CD4-positive, alpha-beta memory T cell (primary cell): ENCODE measurements around the gene SLC34A3. TPM values are rescaled to one million over a fixed set of nuclear protein-coding genes. Genes with fewer than 3 reads are reported as not detected.
A peak's percentile ranks its signal among the peaks of the same experiment; 100 is the strongest.

Experiments used
- CTCF ChIA-PET: fragments of 350-600 bp; sonication (Branson Sonifier 250); formaldehyde crosslinking; loops from one replicate; lab custom pipeline; 2021; ENCODE audit warnings: inconsistent platforms; ENCODE audit not compliant: partially characterized antibody; lab: Charles Lee
- POLR2A ChIA-PET: fragments of 350-600 bp; sonication (Branson Sonifier 250); formaldehyde crosslinking; loops from one replicate; lab custom pipeline; 2021; ENCODE audit not compliant: partially characterized antibody; lab: Charles Lee
- DNase-seq, 5 donors: peaks; one replicate each; pipeline versions ENCODE4 v3.0.0 to v3.0.0-alpha.2; 2020 to 2022; ENCODE audit warnings: mixed read lengths in 1 of 5
- H3K27ac ChIP-seq: one replicate; pipeline ENCODE4 v1.7.0; 2013; ENCODE audit warnings: low read depth, low read length
- H3K27me3 ChIP-seq: 2 replicates; pipeline ENCODE4 v1.7.0; 2013; ENCODE audit warnings: mild to moderate bottlenecking, low read length, moderate library complexity; ENCODE audit not compliant: insufficient read depth
- H3K36me3 ChIP-seq: 2 replicates; pipeline ENCODE4 v1.7.0; 2013; ENCODE audit warnings: mild to moderate bottlenecking, low read length, moderate library complexity; ENCODE audit not compliant: insufficient read depth
- H3K4me1 ChIP-seq: 2 replicates; pipeline ENCODE4 v1.7.0; 2013; ENCODE audit warnings: mild to moderate bottlenecking, low read length, moderate library complexity; ENCODE audit not compliant: insufficient read depth
- H3K4me3 ChIP-seq, 2 donors: one replicate each; pipeline ENCODE4 v1.7.0; 2013; ENCODE audit warnings: low read length in 2 of 2, mild to moderate bottlenecking in 1 of 2
- H3K9me3 ChIP-seq, 2 donors: one replicate each; pipeline ENCODE4 v1.7.0; 2013; ENCODE audit warnings: low read length in 2 of 2, control low read depth in 1 of 2; ENCODE audit not compliant: control insufficient read depth in 1 of 2
- H3K27ac Mint-ChIP-seq, 7 donors: one replicate each; pipeline ENCODE4 v1.8.0; 2020 to 2021; ENCODE audit warnings: mixed read lengths in 7 of 7, mild to moderate bottlenecking in 6 of 7, inconsistent platforms in 3 of 7, moderate library complexity in 3 of 7
- H3K27me3 Mint-ChIP-seq, 2 donors: one replicate each; pipeline ENCODE4 v1.8.0; 2020 to 2021; ENCODE audit warnings: mixed read lengths in 2 of 2
- H3K36me3 Mint-ChIP-seq, 2 donors: one replicate each; pipeline ENCODE4 v1.8.0; 2020 to 2021; ENCODE audit warnings: mixed read lengths in 2 of 2, inconsistent platforms in 1 of 2, mild to moderate bottlenecking in 1 of 2
- H3K4me1 Mint-ChIP-seq, 4 donors: one replicate each; pipeline ENCODE4 v1.8.0; 2020 to 2021; ENCODE audit warnings: mixed read lengths in 4 of 4, mild to moderate bottlenecking in 1 of 4
- H3K4me3 Mint-ChIP-seq, 8 donors: one replicate each; pipeline ENCODE4 v1.8.0; 2020 to 2021; ENCODE audit warnings: mixed read lengths in 8 of 8, mild to moderate bottlenecking in 7 of 8, moderate library complexity in 6 of 8, inconsistent platforms in 3 of 8
- H3K9me3 Mint-ChIP-seq, 8 donors: one replicate each; pipeline ENCODE4 v1.8.0; 2020 to 2021; ENCODE audit warnings: mixed read lengths in 8 of 8, mild to moderate bottlenecking in 5 of 8, inconsistent platforms in 3 of 8, moderate library complexity in 1 of 8
- intact Hi-C: fragments of 100-400 bp; cut with micrococcal nuclease; formaldehyde crosslinking; loops from one replicate; pipeline ENCODE4 v1.15.1; 2023
- polyA plus RNA-seq, 2 donors: library from polyadenylated mRNA; unstranded; fragments of 300-500 nt; fragmentation: Illumina TruSeq; gene quantifications; one replicate each; pipeline ENCODE4 v1.2.3, GENCODE V29; 2021
- total RNA-seq, 2 experiments: library from RNA; stranded (reverse); gene quantifications; one replicate each; pipeline ENCODE4 v1.2.3, GENCODE V29; 2021

Gene SLC34A3
- total and polyA plus RNA-seq, 4 experiments from 2014 or later, result not detected

DNA sequence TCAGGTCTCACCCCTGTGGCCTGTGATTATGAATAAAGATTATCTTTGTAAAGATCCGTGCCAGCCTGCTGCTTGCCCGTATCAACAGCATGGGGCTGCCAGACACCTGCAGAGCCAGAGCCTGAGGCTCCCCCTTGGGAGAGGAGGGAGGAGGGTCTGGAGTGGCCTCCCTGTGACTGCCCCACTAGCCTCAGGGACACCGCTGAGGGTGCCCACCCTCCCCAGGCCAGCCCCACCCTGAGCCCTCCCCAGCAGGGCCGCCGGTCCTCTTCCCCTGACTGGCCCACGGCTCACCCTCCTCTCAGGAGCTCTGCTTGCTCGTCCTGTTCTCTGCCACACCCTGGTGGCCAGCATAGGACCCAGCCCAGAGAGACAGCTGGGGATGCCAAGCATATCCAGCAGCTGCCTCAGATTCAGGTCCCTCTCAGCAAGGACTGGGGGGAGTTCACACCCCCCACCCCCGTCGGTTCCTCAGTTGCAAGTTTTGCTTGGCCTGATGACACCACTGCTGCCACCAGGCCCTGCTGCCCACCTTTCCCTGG lies 40.3 kb upstream of the SLC34A3 start:
- Histone ChIP-seq H3K9me3 (no peaks in the 10 kb centered on the region), H3K36me3 (peaks cover 12% of the 10 kb centered on the region), H3K27me3 (no peaks in the 10 kb centered on the region), H3K4me1 (peaks cover 41% of the 10 kb centered on the region), H3K4me3 (no peak overlapping the region), H3K27ac (peak overlapping the region; percentile 96)
- H3K9me3 Mint-ChIP-seq, result peaks cover 0 to 3% (median 0%) of the 10 kb centered on the region in 8 donors
- ChIA-PET POLR2A (interaction anchor here (2.5 to 8.9 kb wide), 6 partner anchors 12 to 104 kb away, joined by 11 to 169 read pairs (median 20); partner anchors contain the start of genes MAN1B1, NDOR1, RNF208 and TMEM203), CTCF (interaction anchor here (1.0 to 2.0 kb wide), 3 partner anchors 7 to 94 kb away, joined by 3 to 7 read pairs (median 4); no protein-coding TSS in a partner anchor)
- no peaks in the 10 kb centered on the region for H3K27me3 Mint-ChIP-seq
- peak overlapping the region in 6 of 8 donors; percentile 33 to 93 (median 58) for H3K4me3 Mint-ChIP-seq
- intact Hi-C loops, result no loop called here
- peaks cover 16 to 49% (median 31%) of the 10 kb centered on the region in 4 donors for H3K4me1 Mint-ChIP-seq
- peaks cover 0 to 16% of the 10 kb centered on the region in 2 donors for H3K36me3 Mint-ChIP-seq
- peak overlapping the region in 5 of 7 donors; percentile 73 to 91 (median 81) for H3K27ac Mint-ChIP-seq
- no peak for DNase-seq

DNA sequence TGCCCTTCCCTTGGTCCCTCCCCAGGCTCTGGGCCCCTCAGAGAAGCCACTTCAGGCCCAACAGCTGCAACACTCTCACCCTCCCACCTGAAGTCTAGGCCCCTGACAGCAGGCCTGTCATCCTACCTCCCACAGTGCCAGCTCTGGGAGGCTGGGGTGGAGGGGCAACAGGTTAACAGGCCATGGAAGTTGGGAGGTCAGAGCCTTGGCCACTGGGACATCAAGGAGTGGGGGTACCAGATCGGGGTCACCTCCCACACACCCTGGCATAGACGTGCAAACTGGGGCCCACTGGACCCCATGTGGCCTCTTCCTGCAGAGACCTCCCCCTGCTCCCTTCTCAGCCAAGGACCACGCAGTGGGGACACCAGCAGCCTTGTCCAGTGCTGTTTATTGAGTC lies 39.5 kb upstream of the SLC34A3 start:
- no peak for DNase-seq

DNA sequence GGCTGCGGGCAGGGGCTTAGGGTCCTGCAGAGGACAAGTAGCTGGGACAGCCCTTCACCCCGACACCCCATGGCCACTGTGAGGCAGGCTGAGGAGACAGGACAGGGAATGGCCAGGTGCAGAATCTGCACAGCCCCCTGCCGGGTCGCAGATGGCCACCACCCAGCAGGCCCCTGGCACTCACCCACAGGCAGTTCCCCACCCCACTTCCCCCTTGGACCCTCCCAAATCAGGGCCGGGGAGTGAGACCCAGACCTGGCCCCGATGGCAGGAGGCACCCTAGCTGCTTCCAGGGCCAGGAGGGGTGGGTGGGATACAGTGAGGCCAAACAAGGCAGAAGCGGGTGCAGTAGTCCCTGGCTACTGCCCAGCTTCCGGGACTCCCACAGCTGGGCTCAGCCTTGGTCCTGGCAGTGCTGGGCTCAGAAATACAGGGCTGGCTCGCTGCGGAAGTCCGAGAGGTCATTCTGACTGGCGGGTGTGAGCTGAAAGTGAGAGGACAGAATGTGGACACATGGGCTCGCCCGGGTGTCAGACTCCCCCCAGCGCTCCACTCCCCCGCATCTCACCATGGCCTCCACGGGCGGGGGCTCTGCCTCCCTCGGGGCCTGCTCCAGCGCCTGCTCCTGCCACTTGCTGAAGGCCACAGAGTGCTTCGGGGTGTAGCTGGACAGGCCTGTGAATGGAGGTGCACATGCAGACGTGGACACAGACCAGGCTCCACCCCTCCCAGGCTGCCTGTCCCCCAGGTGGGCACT lies 38.8 kb upstream of the SLC34A3 start:
- intact Hi-C loops, result no loop called here
- H3K9me3 Mint-ChIP-seq, result peaks cover 0 to 3% (median 0%) of the 10 kb centered on the region in 8 donors
- Histone ChIP-seq H3K27me3 (no peaks in the 10 kb centered on the region), H3K36me3 (peaks cover 6% of the 10 kb centered on the region), H3K4me3 (no peak overlapping the region), H3K9me3 (no peaks in the 10 kb centered on the region), H3K27ac (no peak overlapping the region), H3K4me1 (peaks cover 28% of the 10 kb centered on the region)
- H3K4me1 Mint-ChIP-seq, result peaks cover 12 to 34% (median 25%) of the 10 kb centered on the region in 4 donors
- DNase-seq, result no peak
- H3K27me3 Mint-ChIP-seq, result no peaks in the 10 kb centered on the region
- H3K27ac Mint-ChIP-seq, result peak overlapping the region in 1 of 7 donors; percentile 22
- no peak overlapping the region for H3K4me3 Mint-ChIP-seq
- ChIA-PET CTCF (interaction anchor here (1.4 to 1.5 kb wide), 2 partner anchors 45 to 96 kb away, joined by 3 to 4 read pairs; no protein-coding TSS in a partner anchor), POLR2A (interaction anchor here (1.0 to 8.9 kb wide), 3 partner anchors 11 to 62 kb away, joined by 3 to 169 read pairs (median 5); partner anchors contain the start of genes NDOR1, TMEM203 and TPRN)
- peaks cover 0 to 13% of the 10 kb centered on the region in 2 donors for H3K36me3 Mint-ChIP-seq

More for the DNA sequence above, 39.5 kb upstream of the SLC34A3 start:
- Histone ChIP-seq H3K27ac (no peak overlapping the region), H3K27me3 (no peaks in the 10 kb centered on the region), H3K4me3 (no peak overlapping the region), H3K9me3 (no peaks in the 10 kb centered on the region), H3K36me3 (peaks cover 6% of the 10 kb centered on the region), H3K4me1 (peaks cover 34% of the 10 kb centered on the region)
- ChIA-PET CTCF (interaction anchor here (1.0 kb wide), 1 partner anchor 25 kb away, joined by 4 read pairs; no protein-coding TSS in a partner anchor), POLR2A (interaction anchor here (4.7 to 8.9 kb wide), 2 partner anchors 11 to 30 kb away, joined by 61 to 169 read pairs; partner anchors contain the start of genes NDOR1, RNF208, TMEM203 and TPRN)
- H3K9me3 Mint-ChIP-seq, result peaks cover 0 to 3% (median 0%) of the 10 kb centered on the region in 8 donors
- H3K4me1 Mint-ChIP-seq, result peaks cover 16 to 41% (median 30%) of the 10 kb centered on the region in 4 donors
- H3K27me3 Mint-ChIP-seq, result no peaks in the 10 kb centered on the region
- peaks cover 0 to 16% of the 10 kb centered on the region in 2 donors for H3K36me3 Mint-ChIP-seq
- H3K4me3 Mint-ChIP-seq, result no peak overlapping the region
- intact Hi-C loops, result no loop called here
- H3K27ac Mint-ChIP-seq, result peak overlapping the region in 3 of 7 donors; percentile 22 to 80 (median 78)

DNA sequence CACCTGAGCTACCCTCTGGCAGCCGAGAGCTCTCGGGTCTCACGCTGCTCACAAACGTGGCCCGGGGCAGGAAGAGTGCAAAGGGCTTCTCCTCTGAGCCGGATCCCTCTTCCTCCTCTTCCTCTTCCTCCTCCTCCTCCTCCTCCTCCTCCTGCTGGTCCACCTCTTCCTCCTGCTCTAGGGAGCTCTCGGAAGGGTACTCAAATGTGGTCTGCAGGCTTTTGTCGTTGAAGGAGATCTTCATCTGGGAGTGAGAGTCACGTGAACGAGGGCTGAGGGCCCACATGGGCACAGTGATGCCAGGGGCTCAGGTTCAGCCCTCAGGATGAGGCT lies 38.3 kb upstream of the SLC34A3 start:
- H3K27me3 ChIP-seq, result no peaks in the 10 kb centered on the region
- Mint-ChIP-seq H3K27ac (peak overlapping the region in 1 of 7 donors; percentile 70), H3K9me3 (peaks cover 0 to 3% (median 0%) of the 10 kb centered on the region in 8 donors), H3K27me3 (no peaks in the 10 kb centered on the region), H3K4me1 (peaks cover 11 to 29% (median 20%) of the 10 kb centered on the region in 4 donors), H3K36me3 (peaks cover 0 to 13% of the 10 kb centered on the region in 2 donors), H3K4me3 (peak overlapping the region in 1 of 8 donors; percentile 15)
- peaks cover 6% of the 10 kb centered on the region for H3K36me3 ChIP-seq
- no peak overlapping the region for H3K27ac ChIP-seq
- H3K9me3 ChIP-seq, result no peaks in the 10 kb centered on the region
- no peak for DNase-seq
- ChIA-PET POLR2A (interaction anchor here (0.6 to 8.9 kb wide), 4 partner anchors 10 to 63 kb away, joined by 3 to 169 read pairs (median 4); partner anchors contain the start of genes NDOR1, TMEM203 and TPRN), CTCF (interaction anchor here (1.4 to 1.5 kb wide), 2 partner anchors 45 to 96 kb away, joined by 3 to 4 read pairs; no protein-coding TSS in a partner anchor)
- no peak overlapping the region for H3K4me3 ChIP-seq
- intact Hi-C loops, result no loop called here
- peaks cover 23% of the 10 kb centered on the region for H3K4me1 ChIP-seq

DNA sequence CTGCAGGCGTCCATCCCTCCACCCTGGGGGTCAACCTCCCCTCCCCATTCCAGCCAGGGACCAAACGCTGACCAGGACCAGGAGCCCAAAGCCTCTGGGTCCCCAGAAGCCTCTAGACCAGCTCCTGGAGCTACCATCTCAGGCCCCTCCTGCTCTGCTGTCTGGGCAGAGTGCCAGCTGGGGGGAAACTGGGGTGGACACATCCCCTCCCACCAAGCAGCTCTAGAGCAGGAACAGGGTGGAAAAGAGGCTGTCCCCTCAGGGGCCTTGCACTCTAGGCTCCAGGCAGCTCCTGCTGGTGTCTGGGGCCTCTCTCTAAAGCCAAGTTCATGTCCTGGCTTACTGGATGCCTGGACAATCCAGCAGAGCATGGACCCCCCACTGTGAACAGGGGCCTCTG lies 37.8 kb upstream of the SLC34A3 start:
- ChIA-PET CTCF (interaction anchor here (1.4 to 1.5 kb wide), 2 partner anchors 44 to 97 kb away, joined by 3 to 4 read pairs; no protein-coding TSS in a partner anchor), POLR2A (interaction anchor here (0.6 to 8.9 kb wide), 4 partner anchors 10 to 63 kb away, joined by 3 to 169 read pairs (median 4); partner anchors contain the start of genes NDOR1, TMEM203 and TPRN)
- peaks cover 8 to 25% (median 16%) of the 10 kb centered on the region in 4 donors for H3K4me1 Mint-ChIP-seq
- Histone ChIP-seq H3K4me1 (peaks cover 18% of the 10 kb centered on the region), H3K27me3 (no peaks in the 10 kb centered on the region), H3K27ac (no peak overlapping the region), H3K36me3 (peaks cover 6% of the 10 kb centered on the region), H3K9me3 (no peaks in the 10 kb centered on the region), H3K4me3 (no peak overlapping the region)
- peaks cover 0 to 3% (median 0%) of the 10 kb centered on the region in 8 donors for H3K9me3 Mint-ChIP-seq
- intact Hi-C loops, result no loop called here
- no peak overlapping the region for H3K4me3 Mint-ChIP-seq
- no peaks in the 10 kb centered on the region for H3K27me3 Mint-ChIP-seq
- no peak for DNase-seq
- H3K27ac Mint-ChIP-seq, result no peak overlapping the region
- peaks cover 0 to 11% of the 10 kb centered on the region in 2 donors for H3K36me3 Mint-ChIP-seq

DNA sequence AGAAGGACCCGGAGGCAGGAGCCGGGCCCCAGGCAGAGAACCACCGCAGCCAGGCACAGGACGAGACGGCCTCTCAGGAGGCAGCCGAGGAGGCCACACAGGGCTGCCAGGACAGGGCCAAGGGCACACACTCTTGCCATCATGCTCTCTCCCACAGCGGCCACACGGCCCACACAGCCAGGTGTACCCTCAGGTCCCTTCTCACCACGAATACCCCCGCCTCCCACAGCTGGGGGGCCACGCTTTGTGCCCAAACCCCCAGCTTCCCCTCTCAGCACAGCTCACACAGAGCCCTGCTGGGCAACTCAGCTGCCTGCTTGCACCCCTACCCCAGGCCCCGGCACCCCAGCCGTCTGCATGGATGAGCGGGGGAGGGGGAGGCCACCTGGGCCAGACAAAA lies 36.9 kb upstream of the SLC34A3 start:
- peaks cover 0 to 11% of the 10 kb centered on the region in 2 donors for H3K36me3 Mint-ChIP-seq
- peaks cover 6% of the 10 kb centered on the region for H3K36me3 ChIP-seq
- H3K9me3 ChIP-seq, result no peaks in the 10 kb centered on the region
- H3K9me3 Mint-ChIP-seq, result no peaks in the 10 kb centered on the region
- H3K27me3 Mint-ChIP-seq, result no peaks in the 10 kb centered on the region
- H3K4me3 Mint-ChIP-seq, result no peak overlapping the region
- H3K4me3 ChIP-seq, result no peak overlapping the region
- no peak overlapping the region for H3K27ac Mint-ChIP-seq
- no peak for DNase-seq
- H3K4me1 Mint-ChIP-seq, result peaks cover 6 to 28% (median 12%) of the 10 kb centered on the region in 4 donors
- intact Hi-C loops, result no loop called here
- POLR2A ChIA-PET, result interaction anchor here (8.9 kb wide), 1 partner anchor 9 kb away, joined by 169 read pairs; the partner anchor contains the start of genes NDOR1, TMEM203 and TPRN
- H3K4me1 ChIP-seq, result peaks cover 16% of the 10 kb centered on the region
- H3K27me3 ChIP-seq, result no peaks in the 10 kb centered on the region
- CTCF ChIA-PET, result no interaction called here
- no peak overlapping the region for H3K27ac ChIP-seq
